Smooth muscle cell (in vitro differentiated cells): Measurements from ENCODE around the gene GTF3C4. TPM values are rescaled to one million over a fixed set of nuclear protein-coding genes. Genes with fewer than 3 reads are reported as not detected.

ENCODE experiments used
- DNase-seq: peaks from one replicate; lab custom pipeline; 2025; ENCODE audit not compliant: unreplicated experiment; lab: John Stamatoyannopoulos, UW
- H2AFZ ChIP-seq: fragments of 200-600 bp; sonication (generic); 2 replicates; pipeline ENCODE4 v1.6.0; 2016; ENCODE audit warnings: antibody characterized with exemption, low read depth, mild to moderate bottlenecking
- H3F3A ChIP-seq: fragments of 200-600 bp; sonication (generic); 2 replicates; pipeline ENCODE4 v1.6.0; 2017; ENCODE audit warnings: antibody characterized with exemption, low read depth
- H3K27ac ChIP-seq: fragments of 200-600 bp; sonication (generic); 2 replicates; pipeline ENCODE4 v1.5.1; 2016; ENCODE audit warnings: low read depth, mild to moderate bottlenecking
- H3K27me3 ChIP-seq: fragments of 200-600 bp; sonication (generic); 2 replicates; pipeline ENCODE4 v1.6.1; 2016; ENCODE audit warnings: low read depth, mild to moderate bottlenecking
- H3K36me3 ChIP-seq: fragments of 200-600 bp; sonication (generic); 2 replicates; pipeline ENCODE4 v1.5.1; 2016; ENCODE audit warnings: low read depth
- H3K4me1 ChIP-seq: fragments of 200-600 bp; sonication (generic); 2 replicates; pipeline ENCODE4 v1.5.1; 2016; ENCODE audit warnings: low read depth
- H3K4me2 ChIP-seq: fragments of 200-600 bp; sonication (generic); 2 replicates; pipeline ENCODE4 v1.6.0; 2016; ENCODE audit warnings: mild to moderate bottlenecking
- H3K4me3 ChIP-seq: fragments of 200-600 bp; sonication (generic); 2 replicates; pipeline ENCODE4 v1.5.1; 2016; ENCODE audit warnings: mild to moderate bottlenecking
- H3K79me2 ChIP-seq: fragments of 200-600 bp; sonication (generic); 2 replicates; pipeline ENCODE4 v1.6.0; 2016; ENCODE audit warnings: low read depth, mild to moderate bottlenecking
- H3K9ac ChIP-seq: fragments of 200-600 bp; sonication (generic); 2 replicates; pipeline ENCODE4 v1.6.0; 2016; ENCODE audit warnings: low read depth
- H3K9me3 ChIP-seq: fragments of 200-600 bp; sonication (generic); replicated peaks from 2 replicates; pipeline ENCODE4 v1.5.1; 2016; ENCODE audit warnings: low read depth
- H4K20me1 ChIP-seq: fragments of 200-600 bp; sonication (generic); 2 replicates; pipeline ENCODE4 v1.6.0; 2016; ENCODE audit warnings: low read depth
- WGBS: methylation state at CpG from one replicate; pipeline ENCODE4 v1.1.7; 2016; ENCODE audit warnings: low lambda C conversion rate; 5-methylcytosine and 5-hydroxymethylcytosine counted together
- polyA plus RNA-seq: library from polyadenylated mRNA; unstranded; fragments of >200 nt; fragmentation: Nextera tagmentation; extraction: Ambion mirVana; gene quantifications from 2 replicates; pipeline ENCODE4 v1.2.1, GENCODE V29; 2016
- total RNA-seq: library from RNA; depleted of rRNA; stranded (reverse); fragments of >200 nt; gene quantifications from 2 replicates; pipeline ENCODE4 v1.2.3, GENCODE V29; 2014
- TF ChIP-seq, protein P1 (sequence below): fragments of 200-600 bp; sonication (generic); IDR thresholded peaks from 2 replicates; pipeline ENCODE4 v1.5.1; 2017; ENCODE audit warnings: borderline replicate concordance, mild to moderate bottlenecking, antibody characterized with exemption; ENCODE audit not compliant: insufficient read depth, poor library complexity, severe bottlenecking

Gene GTF3C4
- total and polyA plus RNA-seq, 2 experiments from 2014 or later, result 5.6 to 16.7 TPM

DNA sequence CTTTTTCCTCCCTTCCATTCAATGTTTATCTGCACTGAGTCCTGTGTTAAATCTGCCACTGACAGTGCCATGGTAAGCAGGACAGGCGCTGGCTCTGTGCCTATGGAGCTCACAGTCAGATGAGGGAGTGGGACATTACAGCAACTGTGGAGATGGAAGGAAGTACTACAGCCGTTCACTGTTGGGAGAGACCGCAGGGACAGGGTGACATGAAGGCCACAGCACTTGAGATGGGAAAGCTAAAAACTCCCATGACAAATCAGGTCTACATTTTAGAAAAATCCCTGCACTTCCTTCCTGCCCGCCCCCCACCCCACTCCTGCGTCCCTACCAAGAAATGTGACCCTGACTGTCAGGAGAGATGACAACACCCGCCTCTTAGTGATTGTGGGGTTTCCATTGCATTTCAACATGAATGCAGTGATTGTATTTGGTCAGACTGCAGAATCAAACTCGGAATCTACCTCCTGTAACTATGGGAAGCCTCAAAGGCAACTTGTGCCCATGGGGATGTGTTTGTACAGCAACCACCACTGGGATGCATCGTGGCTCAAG, 56.4 kb downstream of the GTF3C4 start:
- H4K20me1 ChIP-seq, result no peaks in the 10 kb centered on the region
- H3K79me2 ChIP-seq, result no peaks in the 10 kb centered on the region
- no peak overlapping the region for H3K9ac ChIP-seq
- H3K27ac ChIP-seq, result no peak overlapping the region
- no peaks in the 10 kb centered on the region for H3F3A ChIP-seq
- TF ChIP-seq, protein P1, sequence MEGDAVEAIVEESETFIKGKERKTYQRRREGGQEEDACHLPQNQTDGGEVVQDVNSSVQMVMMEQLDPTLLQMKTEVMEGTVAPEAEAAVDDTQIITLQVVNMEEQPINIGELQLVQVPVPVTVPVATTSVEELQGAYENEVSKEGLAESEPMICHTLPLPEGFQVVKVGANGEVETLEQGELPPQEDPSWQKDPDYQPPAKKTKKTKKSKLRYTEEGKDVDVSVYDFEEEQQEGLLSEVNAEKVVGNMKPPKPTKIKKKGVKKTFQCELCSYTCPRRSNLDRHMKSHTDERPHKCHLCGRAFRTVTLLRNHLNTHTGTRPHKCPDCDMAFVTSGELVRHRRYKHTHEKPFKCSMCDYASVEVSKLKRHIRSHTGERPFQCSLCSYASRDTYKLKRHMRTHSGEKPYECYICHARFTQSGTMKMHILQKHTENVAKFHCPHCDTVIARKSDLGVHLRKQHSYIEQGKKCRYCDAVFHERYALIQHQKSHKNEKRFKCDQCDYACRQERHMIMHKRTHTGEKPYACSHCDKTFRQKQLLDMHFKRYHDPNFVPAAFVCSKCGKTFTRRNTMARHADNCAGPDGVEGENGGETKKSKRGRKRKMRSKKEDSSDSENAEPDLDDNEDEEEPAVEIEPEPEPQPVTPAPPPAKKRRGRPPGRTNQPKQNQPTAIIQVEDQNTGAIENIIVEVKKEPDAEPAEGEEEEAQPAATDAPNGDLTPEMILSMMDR, result no peak
- no peak overlapping the region for H3K4me2 ChIP-seq
- no peak overlapping the region for H2AFZ ChIP-seq
- no peak for DNase-seq
- no peaks in the 10 kb centered on the region for H3K9me3 ChIP-seq
- H3K4me1 ChIP-seq, result no peaks in the 10 kb centered on the region
- no peaks in the 10 kb centered on the region for H3K36me3 ChIP-seq
- H3K4me3 ChIP-seq, result no peak overlapping the region
- no peaks in the 10 kb centered on the region for H3K27me3 ChIP-seq
- WGBS, result 85% methylated on average over 8 of the region's 8 CpGs

DNA sequence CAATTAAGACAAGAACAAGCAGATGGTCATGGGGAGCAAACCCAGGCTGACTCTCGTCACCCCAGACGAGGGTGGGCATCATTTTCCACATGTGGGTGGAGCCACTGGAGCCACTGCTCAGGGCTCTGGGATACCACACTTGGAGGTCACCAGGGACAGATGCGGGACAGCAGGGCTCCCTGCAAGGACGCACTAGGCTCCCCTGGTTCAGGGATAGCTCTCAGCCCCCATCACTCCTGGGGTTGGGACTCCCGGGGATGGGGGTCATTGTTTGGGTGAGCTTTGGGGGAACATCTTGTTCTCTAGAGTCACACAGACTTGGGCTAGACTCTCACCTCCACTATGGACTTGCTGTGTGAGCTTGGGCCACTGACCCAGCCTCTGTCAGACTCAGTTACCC, 57.8 kb downstream of the GTF3C4 start:
- DNase-seq, result no peak
- TF ChIP-seq, protein P1, result no peak
- H3K36me3 ChIP-seq, result no peaks in the 10 kb centered on the region
- no peaks in the 10 kb centered on the region for H3K9me3 ChIP-seq
- H3K9ac ChIP-seq, result no peak overlapping the region
- WGBS, result 84% methylated on average over 5 of the region's 5 CpGs
- no peaks in the 10 kb centered on the region for H3F3A ChIP-seq
- no peaks in the 10 kb centered on the region for H4K20me1 ChIP-seq
- H3K79me2 ChIP-seq, result no peaks in the 10 kb centered on the region
- H3K4me3 ChIP-seq, result no peak overlapping the region
- H3K27ac ChIP-seq, result no peak overlapping the region
- H2AFZ ChIP-seq, result no peak overlapping the region
- H3K4me1 ChIP-seq, result no peaks in the 10 kb centered on the region
- no peak overlapping the region for H3K4me2 ChIP-seq
- H3K27me3 ChIP-seq, result no peaks in the 10 kb centered on the region

DNA sequence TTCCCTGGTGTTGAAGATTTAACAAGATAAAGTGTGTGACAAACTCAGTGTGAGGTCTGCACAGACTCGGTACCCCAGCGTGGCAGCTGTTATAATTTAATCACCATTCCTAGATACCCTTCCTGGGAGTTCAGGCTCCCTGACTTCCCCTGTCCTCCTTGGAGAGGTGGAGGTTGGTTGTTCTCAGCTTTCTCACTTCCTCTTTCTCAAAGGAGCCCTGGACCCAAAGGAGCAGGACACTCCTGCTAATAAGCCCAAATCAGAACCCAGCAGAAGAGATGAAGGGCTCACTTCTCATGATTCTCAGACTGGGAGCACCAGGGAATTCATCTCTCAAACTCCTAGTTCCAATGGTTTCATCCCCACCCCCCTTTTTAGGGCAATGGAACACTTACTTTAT, 58.2 kb downstream of the GTF3C4 start:
- Histone ChIP-seq H3K4me3 (no peak overlapping the region), H3K27ac (no peak overlapping the region), H3F3A (no peaks in the 10 kb centered on the region), H2AFZ (no peak overlapping the region), H3K9ac (no peak overlapping the region), H3K27me3 (no peaks in the 10 kb centered on the region), H3K4me1 (no peaks in the 10 kb centered on the region), H3K4me2 (no peak overlapping the region), H4K20me1 (no peaks in the 10 kb centered on the region), H3K79me2 (no peaks in the 10 kb centered on the region), H3K9me3 (no peaks in the 10 kb centered on the region), H3K36me3 (no peaks in the 10 kb centered on the region)
- TF ChIP-seq, protein P1, result no peak
- no peak for DNase-seq
- WGBS, result 83% methylated on average over 2 of the region's 2 CpGs

DNA sequence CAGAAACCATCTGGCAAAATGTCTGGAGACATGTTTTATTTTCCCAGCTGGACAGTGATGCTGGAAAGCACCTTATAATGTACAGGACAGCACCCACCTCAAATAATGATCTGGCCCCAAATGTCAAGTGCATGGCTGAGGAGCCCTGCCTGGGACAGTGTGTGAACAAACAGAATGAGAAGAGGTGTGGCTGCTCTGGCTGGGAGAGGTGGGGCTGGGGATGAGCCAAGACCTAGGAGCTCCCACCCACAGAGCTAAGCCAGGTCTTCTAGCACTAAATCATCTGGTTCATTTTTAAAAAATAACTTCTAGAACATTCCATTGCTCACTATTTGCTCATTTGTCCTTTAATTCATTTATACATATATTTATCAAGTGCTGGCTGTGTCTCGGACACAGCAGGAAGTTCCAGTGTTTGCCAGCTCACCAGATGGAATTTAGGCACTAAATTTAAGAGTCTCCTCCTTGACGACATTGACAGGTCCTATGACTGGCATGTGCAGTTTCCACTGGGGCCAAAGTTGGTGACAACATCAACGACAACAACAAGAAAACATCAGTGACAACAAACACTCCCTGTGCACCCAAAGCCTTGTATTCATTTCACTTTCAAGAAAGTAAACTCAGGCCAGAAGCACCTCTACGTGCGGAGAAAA, 59.1 kb downstream of the GTF3C4 start:
- no peak overlapping the region for H3K27ac ChIP-seq
- no peaks in the 10 kb centered on the region for H3K36me3 ChIP-seq
- H4K20me1 ChIP-seq, result no peaks in the 10 kb centered on the region
- WGBS, result 88% methylated on average over 5 of the region's 5 CpGs
- no peaks in the 10 kb centered on the region for H3K9me3 ChIP-seq
- TF ChIP-seq, protein P1, result no peak
- no peaks in the 10 kb centered on the region for H3K4me1 ChIP-seq
- no peaks in the 10 kb centered on the region for H3F3A ChIP-seq
- H3K79me2 ChIP-seq, result no peaks in the 10 kb centered on the region
- no peak overlapping the region for H2AFZ ChIP-seq
- no peak for DNase-seq
- H3K27me3 ChIP-seq, result no peaks in the 10 kb centered on the region
- H3K4me3 ChIP-seq, result no peak overlapping the region
- H3K4me2 ChIP-seq, result no peak overlapping the region
- no peak overlapping the region for H3K9ac ChIP-seq
